IMR-90 (cell line): ENCODE results near the gene RPS6KA5. TPM values are rescaled to one million over a fixed set of nuclear protein-coding genes. Genes with fewer than 3 reads are reported as not detected.

Experiments used
- ATAC-seq: fragments of 200-7000 bp; cut with Tn5 transposase; 2 replicates; pipeline ENCODE4 v1.9.1; 2020; ENCODE audit warnings: low read depth, mild to moderate bottlenecking, moderate library complexity
- BruUV-seq: library from RNA; stranded (reverse); fragments of 400-500 nt; replicated peaks from 2 replicates; lab custom pipeline; 2021; lab: Mats Ljungman, UMichigan
- CTCF ChIA-PET: fragments of 300-600 bp; formaldehyde crosslinking; extraction: SDS; loops from one replicate; lab custom pipeline; 2021; ENCODE audit warnings: antibody characterized with exemption; lab: Yijun Ruan, JAX
- POLR2A ChIA-PET: fragments of 300-600 bp; sonication (Branson Sonifier 250); formaldehyde crosslinking; loops from one replicate; lab custom pipeline; 2022; ENCODE audit warnings: antibody characterized with exemption; ENCODE audit not compliant: unreplicated experiment; lab: Charles Lee
- DNase-seq: peaks from one replicate; pipeline ENCODE4 v3.0.0; 2013
- H2AFZ ChIP-seq: replicated peaks from 2 replicates; pipeline ENCODE3; 2013; ENCODE audit warnings: low read length, mild to moderate bottlenecking; ENCODE audit not compliant: poor library complexity
- H2AK5ac ChIP-seq: 2 replicates; pipeline ENCODE4 v1.6.1; 2013; ENCODE audit warnings: low read depth, low read length, inconsistent platforms
- H2AK9ac ChIP-seq: replicated peaks from 2 replicates; pipeline ENCODE3; 2013; ENCODE audit warnings: mild to moderate bottlenecking, low read depth, low read length, moderate library complexity; ENCODE audit not compliant: poor library complexity
- H2BK120ac ChIP-seq: 2 replicates; pipeline ENCODE4 v1.6.1; 2013; ENCODE audit warnings: low read depth, low read length, inconsistent platforms
- H2BK15ac ChIP-seq: 3 replicates; pipeline ENCODE4 v1.6.1; 2013; ENCODE audit warnings: low read depth, low read length, inconsistent platforms
- H2BK20ac ChIP-seq: 2 replicates; pipeline ENCODE4 v1.6.1; 2013; ENCODE audit warnings: low read depth, mild to moderate bottlenecking, inconsistent platforms, low read length, moderate library complexity
- H2BK5ac ChIP-seq: 2 replicates; pipeline ENCODE4 v1.6.1; 2013; ENCODE audit warnings: mild to moderate bottlenecking, low read depth, low read length, inconsistent platforms; ENCODE audit not compliant: poor library complexity, severe bottlenecking
- H3K14ac ChIP-seq: replicated peaks from 2 replicates; pipeline ENCODE4 v1.6.1; 2013; ENCODE audit warnings: low read depth, low read length, inconsistent platforms
- H3K18ac ChIP-seq: 2 replicates; pipeline ENCODE4 v1.6.1; 2013; ENCODE audit warnings: low read depth, low read length, control low read depth
- H3K23ac ChIP-seq: 2 replicates; pipeline ENCODE4 v1.6.1; 2013; ENCODE audit warnings: low read depth, low read length, inconsistent platforms
- H3K27ac ChIP-seq: 2 replicates; pipeline ENCODE4 v1.5.1; 2013; ENCODE audit warnings: mild to moderate bottlenecking, control low read depth, low read length; ENCODE audit not compliant: insufficient read depth
- H3K27me3 ChIP-seq: 2 replicates; pipeline ENCODE4 v1.6.1; 2013; ENCODE audit warnings: low read length; ENCODE audit not compliant: control insufficient read depth, insufficient read depth
- H3K36me3 ChIP-seq: 2 replicates; pipeline ENCODE4 v1.6.1; 2013; ENCODE audit warnings: low read length, mixed read lengths; ENCODE audit not compliant: control insufficient read depth, insufficient read depth
- H3K4ac ChIP-seq: 2 replicates; pipeline ENCODE4 v1.6.1; 2013; ENCODE audit warnings: low read depth, low read length, inconsistent platforms
- H3K4me1 ChIP-seq: 2 replicates; pipeline ENCODE4 v1.6.1; 2013; ENCODE audit warnings: low read length, mixed read lengths; ENCODE audit not compliant: control insufficient read depth, insufficient read depth
- H3K4me2 ChIP-seq: 2 replicates; pipeline ENCODE4 v1.6.1; 2013; ENCODE audit warnings: low read depth, mild to moderate bottlenecking, control low read depth, low read length, moderate library complexity
- H3K4me3 ChIP-seq: 2 replicates; pipeline ENCODE4 v1.5.1; 2013; ENCODE audit warnings: low read depth, mild to moderate bottlenecking, control low read depth, low read length, moderate library complexity; ENCODE audit not compliant: insufficient read depth
- H3K56ac ChIP-seq: 2 replicates; pipeline ENCODE4 v1.6.1; 2013; ENCODE audit warnings: low read length, inconsistent platforms; ENCODE audit not compliant: insufficient read depth; ENCODE audit errors: extremely low read depth
- H3K79me1 ChIP-seq, 2 experiments: 2 replicates each; pipeline ENCODE4 v1.6.1; 2013; ENCODE audit warnings: low read length in 2 of 2, inconsistent platforms in 1 of 2, low read depth in 1 of 2
- H3K9ac ChIP-seq: 2 replicates; pipeline ENCODE4 v1.6.1; 2013; ENCODE audit warnings: low read depth, low read length, control low read depth
- H3K9me1 ChIP-seq: 2 replicates; pipeline ENCODE4 v1.6.1; 2013; ENCODE audit warnings: low read length, inconsistent platforms; ENCODE audit not compliant: insufficient read depth
- H3K9me3 ChIP-seq: 2 replicates; pipeline ENCODE4 v1.6.1; 2013; ENCODE audit warnings: low read length; ENCODE audit not compliant: control insufficient read depth, insufficient read depth
- H4K20me1 ChIP-seq: 2 replicates; pipeline ENCODE4 v1.6.1; 2013; ENCODE audit warnings: low read length, inconsistent platforms; ENCODE audit not compliant: insufficient read depth
- H4K5ac ChIP-seq: 2 replicates; pipeline ENCODE4 v1.6.1; 2013; ENCODE audit warnings: mild to moderate bottlenecking, low read depth, low read length, control low read depth
- H4K8ac ChIP-seq, 2 experiments: 2 replicates each; pipeline ENCODE4 v1.6.1; 2013; ENCODE audit warnings: low read depth in 2 of 2, low read length in 2 of 2, control low read depth in 1 of 2, inconsistent platforms in 1 of 2
- H4K91ac ChIP-seq: 2 replicates; pipeline ENCODE4 v1.6.1; 2013; ENCODE audit warnings: low read depth, low read length, inconsistent platforms; ENCODE audit not compliant: insufficient read depth
- CEBPB ChIP-seq: IDR thresholded peaks from 2 replicates; pipeline ENCODE4 v1.6.1; 2012; ENCODE audit warnings: low read depth, low read length, improper control_type of control experiment
- FOS ChIP-seq: fragments of 150-350 bp; IDR thresholded peaks from 2 replicates; pipeline ENCODE4 v1.6.1; 2016; ENCODE audit warnings: low read depth, low read length
- MAFK ChIP-seq: IDR thresholded peaks from 2 replicates; pipeline ENCODE4 v1.6.1; 2012; ENCODE audit warnings: low read depth, low read length, improper control_type of control experiment
- NFE2L2 ChIP-seq: fragments of 150-350 bp; IDR thresholded peaks from 2 replicates; pipeline ENCODE4 v1.6.1; 2016; ENCODE audit warnings: low read depth, mild to moderate bottlenecking, low read length
- SMC3 ChIP-seq: fragments of 150-350 bp; IDR thresholded peaks from 2 replicates; pipeline ENCODE4 v1.6.1; 2016; ENCODE audit warnings: low read depth, mild to moderate bottlenecking, antibody characterized with exemption, low read length, moderate library complexity
- WGBS, 2 experiments: methylation state at CpG; one replicate each; pipeline versions ENCODE4 v1.1.5 to v1.1.7; 2013; ENCODE audit warnings: missing lambda C conversion rate in 2 of 2; ENCODE audit not compliant: insufficient read length in 1 of 2; ENCODE audit errors: extremely low coverage in 2 of 2; 5-methylcytosine and 5-hydroxymethylcytosine counted together
- dilution Hi-C: fragments of 300-500 bp; cut with HindIII; formaldehyde crosslinking; loops from one replicate; pipeline ENCODE4 v1.14.3; 2018; ENCODE audit warnings: low sequenced_read_pairs; ENCODE audit not compliant: unreplicated experiment
- in situ Hi-C: fragments of 300-500 bp; cut with MboI; formaldehyde crosslinking; loops from 3 replicates; pipeline ENCODE4 v1.14.3; 2019; ENCODE audit warnings: low sequenced_read_pairs, inconsistent platforms, mixed read lengths
- intact Hi-C: fragments of 100-400 bp; cut with micrococcal nuclease; formaldehyde crosslinking; loops from 2 replicates; pipeline ENCODE4 v1.10.0; 2022
- polyA plus RNA-seq, 3 experiments: library from polyadenylated mRNA; depleted of rRNA; stranded (reverse); fragments of >200 nt; gene quantifications; 2 replicates each; pipeline ENCODE4 v1.2.3, GENCODE V29; 2012; ENCODE audit warnings: low replicate concordance in 1 of 3
- total RNA-seq: library from RNA; depleted of rRNA; stranded (reverse); fragments of >200 nt; gene quantifications from 2 replicates; pipeline ENCODE4 v1.2.3, GENCODE V29; 2012
- TF ChIP-seq, protein P1 (sequence below): conservative IDR thresholded peaks from 2 replicates; pipeline ENCODE4 v1.5.1; 2012; ENCODE audit warnings: mild to moderate bottlenecking, low read depth, low read length, improper control_type of control experiment

Gene RPS6KA5
- total and polyA plus RNA-seq, 2 of the 4 experiments (the other 2 are of a cell fraction) = 0.36 TPM

DNA sequence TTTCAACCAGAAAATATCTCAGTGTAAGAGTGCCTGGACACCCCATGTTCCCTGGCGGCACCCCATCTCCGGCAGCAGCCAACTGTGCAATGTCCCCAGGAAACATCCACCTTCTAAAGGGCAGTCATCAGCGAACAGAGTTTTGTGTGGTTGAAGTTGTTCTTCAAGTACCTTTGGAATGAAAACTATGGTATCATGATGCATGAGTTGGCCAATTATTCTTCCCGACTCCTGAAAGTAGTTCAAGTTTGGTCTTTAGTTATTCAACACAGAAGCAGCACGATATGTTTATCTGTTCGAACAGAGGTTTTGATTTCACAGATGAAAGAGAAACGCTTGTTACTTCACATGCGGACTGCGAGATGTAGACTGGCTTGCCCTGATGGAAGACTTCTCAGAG lies 223.1 kb downstream of the RPS6KA5 start:
- H3K23ac ChIP-seq = no peak overlapping the region
- TF ChIP-seq SMC3 (no peak), MAFK (no peak), FOS (no peak), NFE2L2 (no peak), CEBPB (0 out of 2 replicates have a peak, but pooled peaks have one; percentile 11)
- TF ChIP-seq, protein P1, sequence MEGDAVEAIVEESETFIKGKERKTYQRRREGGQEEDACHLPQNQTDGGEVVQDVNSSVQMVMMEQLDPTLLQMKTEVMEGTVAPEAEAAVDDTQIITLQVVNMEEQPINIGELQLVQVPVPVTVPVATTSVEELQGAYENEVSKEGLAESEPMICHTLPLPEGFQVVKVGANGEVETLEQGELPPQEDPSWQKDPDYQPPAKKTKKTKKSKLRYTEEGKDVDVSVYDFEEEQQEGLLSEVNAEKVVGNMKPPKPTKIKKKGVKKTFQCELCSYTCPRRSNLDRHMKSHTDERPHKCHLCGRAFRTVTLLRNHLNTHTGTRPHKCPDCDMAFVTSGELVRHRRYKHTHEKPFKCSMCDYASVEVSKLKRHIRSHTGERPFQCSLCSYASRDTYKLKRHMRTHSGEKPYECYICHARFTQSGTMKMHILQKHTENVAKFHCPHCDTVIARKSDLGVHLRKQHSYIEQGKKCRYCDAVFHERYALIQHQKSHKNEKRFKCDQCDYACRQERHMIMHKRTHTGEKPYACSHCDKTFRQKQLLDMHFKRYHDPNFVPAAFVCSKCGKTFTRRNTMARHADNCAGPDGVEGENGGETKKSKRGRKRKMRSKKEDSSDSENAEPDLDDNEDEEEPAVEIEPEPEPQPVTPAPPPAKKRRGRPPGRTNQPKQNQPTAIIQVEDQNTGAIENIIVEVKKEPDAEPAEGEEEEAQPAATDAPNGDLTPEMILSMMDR = no peak
- no peaks in the 10 kb centered on the region for H3K9me3 ChIP-seq
- no peak overlapping the region for H2AFZ ChIP-seq
- peak; percentile 73 for DNase-seq
- H4K8ac ChIP-seq = no peak overlapping the region
- H2AK9ac ChIP-seq = no peak overlapping the region
- no peak overlapping the region for H2AK5ac ChIP-seq
- H4K20me1 ChIP-seq = no peaks in the 10 kb centered on the region
- H3K4me2 ChIP-seq = 0 out of 2 replicates have a peak overlapping the region, but pooled peaks have one; percentile 14
- H3K9me1 ChIP-seq = 0 out of 2 replicates have a peak, but pooled peaks cover 4% of the 10 kb centered on the region
- no peak overlapping the region for H3K27ac ChIP-seq
- H3K14ac ChIP-seq = no peak overlapping the region; the same call in 1 of the 2 replicates
- POLR2A ChIA-PET = no interaction called here
- H3K4me3 ChIP-seq = no peak overlapping the region
- intact Hi-C loops = no loop called here
- no peak overlapping the region for H3K4ac ChIP-seq
- H3K18ac ChIP-seq = no peak overlapping the region
- no peaks in the 10 kb centered on the region for H3K79me1 ChIP-seq
- no peak overlapping the region for H2BK15ac ChIP-seq
- H2BK5ac ChIP-seq = peak overlapping the region; percentile 48
- peaks cover 7% of the 10 kb centered on the region; the same call in 1 of the 2 replicates for H3K4me1 ChIP-seq
- dilution Hi-C loops = no loop called here
- no peak overlapping the region; the same call in 1 of the 2 replicates for H4K91ac ChIP-seq
- no peaks in the 10 kb centered on the region for H3K36me3 ChIP-seq
- no TSS peak for BruUV-seq
- H3K27me3 ChIP-seq = 0 out of 2 replicates have a peak, but pooled peaks cover 2% of the 10 kb centered on the region
- peak; percentile 75 for ATAC-seq
- H2BK120ac ChIP-seq = peak overlapping the region; percentile 76
- 53% methylated on average over 6 of the region's 9 CpGs; no CpG with 5 or more reads in 1 of the 2 experiments for WGBS, 2 experiments
- CTCF ChIA-PET = no interaction called here
- H3K56ac ChIP-seq = no peak overlapping the region
- H4K5ac ChIP-seq = no peak overlapping the region
- peak overlapping the region; percentile 76; the same call in 1 of the 2 replicates for H2BK20ac ChIP-seq
- in situ Hi-C loops = no loop called here
- no peak overlapping the region for H3K9ac ChIP-seq
